ENCODE measurements around the gene TRPM2. TPM values are rescaled to one million over a fixed set of nuclear protein-coding genes. Genes with fewer than 3 reads are reported as not detected.

Gene TRPM2
- total and polyA plus RNA-seq, 2 of the 4 experiments (the other 2 are of a cell fraction): not detected

DNA sequence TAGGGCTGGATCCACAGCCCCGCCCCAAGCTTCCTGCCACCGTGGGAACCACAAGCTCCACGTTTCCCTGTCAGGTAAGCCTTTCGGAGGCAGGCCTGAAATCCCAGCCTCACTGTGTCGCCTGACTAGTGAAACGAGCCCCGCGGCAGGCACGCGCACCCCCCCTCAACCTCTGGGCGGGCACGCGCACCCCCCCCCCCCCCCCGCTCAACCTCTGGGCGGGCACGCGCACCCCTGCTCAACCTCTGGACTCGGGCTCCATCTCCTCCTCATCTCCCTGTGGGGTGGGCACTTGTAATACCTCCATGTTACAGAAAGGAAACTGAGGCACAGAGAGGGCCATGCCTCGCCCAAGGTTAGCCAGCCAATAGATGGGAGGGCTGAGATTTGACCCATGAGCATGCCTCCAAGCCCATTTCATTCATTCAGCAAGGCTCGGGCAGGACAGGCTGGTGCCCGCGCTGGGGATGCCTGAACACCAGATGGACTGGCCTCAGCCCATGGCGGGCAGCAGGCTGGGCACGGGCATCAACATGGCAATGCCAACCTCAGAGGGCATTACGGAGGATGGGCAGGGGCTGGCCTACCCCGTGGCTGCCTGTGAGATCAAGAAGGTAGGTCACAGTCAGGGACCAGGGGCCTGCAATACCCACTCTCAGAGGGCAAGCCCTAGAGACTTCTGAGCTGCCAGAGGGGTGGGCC, 18.9 kb upstream of the TRPM2 start:
- Histone ChIP-seq H3K27ac (ENCODE audit: insufficient read depth, low read length) (no peak overlapping the region), H3K9ac (ENCODE audit: low read depth, low read length) (no peak overlapping the region), H3K4ac (ENCODE audit: low read depth, low read length) (no peak overlapping the region), H3K4me2 (ENCODE audit: low read depth, low read length) (no peak overlapping the region), H3K56ac (ENCODE audit: extremely low read depth, insufficient read depth, low read length) (no peak overlapping the region), H4K91ac (ENCODE audit: insufficient read depth, low read depth, low read length) (no peak overlapping the region), H3K27me3 (ENCODE audit: control insufficient read depth, insufficient read depth, low read length) (no peaks in the 10 kb centered on the region), H3K9me3 (ENCODE audit: control insufficient read depth, insufficient read depth, low read length) (no peaks in the 10 kb centered on the region), H4K5ac (ENCODE audit: low read depth, low read length) (no peak overlapping the region), H3K23ac (ENCODE audit: low read depth, low read length) (no peak overlapping the region), H2BK5ac (ENCODE audit: low read depth, low read length, poor library complexity, severe bottlenecking) (no peak overlapping the region), H3K79me1 (ENCODE audit: low read depth in 1 of 2, low read length in 2 of 2) (peaks cover 0 to 8% of the 10 kb centered on the region in 2 experiments; a peak in 1 of 4 replicates), H3K18ac (ENCODE audit: low read depth, low read length) (no peak overlapping the region), H2AK9ac (replicated peaks; ENCODE audit: low read depth, low read length, poor library complexity) (peak overlapping the region; percentile 29), H4K20me1 (ENCODE audit: insufficient read depth, low read length) (peaks cover 6% of the 10 kb centered on the region), H2BK20ac (ENCODE audit: low read depth, low read length) (no peak overlapping the region), H3K9me1 (ENCODE audit: insufficient read depth, low read length) (peaks cover 4% of the 10 kb centered on the region; the same call in 1 of the 2 replicates), H2BK15ac (ENCODE audit: low read depth, low read length) (no peak overlapping the region), H3K4me3 (ENCODE audit: insufficient read depth, low read depth, low read length) (no peak overlapping the region), H4K8ac (ENCODE audit: low read depth in 2 of 2, low read length in 2 of 2) (no peak overlapping the region), H2BK120ac (ENCODE audit: low read depth, low read length) (no peak overlapping the region), H3K4me1 (ENCODE audit: control insufficient read depth, insufficient read depth, low read length) (peaks cover 4% of the 10 kb centered on the region), H3K36me3 (ENCODE audit: control insufficient read depth, insufficient read depth, low read length) (peaks cover 10% of the 10 kb centered on the region; the same call in 1 of the 2 replicates), H3K14ac (replicated peaks; ENCODE audit: low read depth, low read length) (no peak overlapping the region), H2AFZ (replicated peaks; ENCODE audit: low read length, poor library complexity) (no peak overlapping the region), H2AK5ac (ENCODE audit: low read depth, low read length) (no peak overlapping the region)
- BruUV-seq (replicated peaks): no TSS peak
- dilution Hi-C loops (cut with HindIII; ENCODE audit: low sequenced_read_pairs, unreplicated experiment) (no loop called here), in situ Hi-C loops (cut with MboI; ENCODE audit: low sequenced_read_pairs) (no loop called here), intact Hi-C loops (cut with micrococcal nuclease) (loop anchor here (10.0 kb wide), 1 partner anchor 150 kb away; no protein-coding TSS in a partner anchor)
- 88% methylated on average over 10 of the region's 26 CpGs; no CpG with 5 or more reads in 1 of the 2 experiments for WGBS, 2 experiments (ENCODE audit: extremely low coverage in 2 of 2, insufficient read length in 1 of 2)
- no peak for ATAC-seq (ENCODE audit: low read depth)
- no peak for DNase-seq
- ChIA-PET CTCF (interaction anchor here (0.6 kb wide), 1 partner anchor 30 kb away, joined by 3 read pairs; no protein-coding TSS in a partner anchor), POLR2A (ENCODE audit: unreplicated experiment) (no interaction called here)
- TF ChIP-seq MAZ (IDR thresholded peaks at IDR 0.05; ENCODE audit: borderline replicate concordance, low read depth, low read length): no peak
- no peak for TF ChIP-seq POLR2A (IDR thresholded peaks at IDR 0.05; ENCODE audit: low read depth, low read length)
- no peak for TF ChIP-seq RFX5 (IDR thresholded peaks at IDR 0.05; ENCODE audit: low read depth, low read length)
- TF ChIP-seq FOS (IDR thresholded peaks at IDR 0.05; ENCODE audit: low read depth, low read length): no peak
- no peak for TF ChIP-seq NFE2L2 (IDR thresholded peaks at IDR 0.05; ENCODE audit: low read depth, low read length)
- no peak for TF ChIP-seq CHD1 (IDR thresholded peaks at IDR 0.05; ENCODE audit: low read depth, low read length)
- TF ChIP-seq SMC3 (IDR thresholded peaks at IDR 0.05; ENCODE audit: low read depth, low read length): no peak
- TF ChIP-seq BHLHE40 (IDR thresholded peaks at IDR 0.05; ENCODE audit: low read depth, low read length): no peak
- TF ChIP-seq, protein P1, sequence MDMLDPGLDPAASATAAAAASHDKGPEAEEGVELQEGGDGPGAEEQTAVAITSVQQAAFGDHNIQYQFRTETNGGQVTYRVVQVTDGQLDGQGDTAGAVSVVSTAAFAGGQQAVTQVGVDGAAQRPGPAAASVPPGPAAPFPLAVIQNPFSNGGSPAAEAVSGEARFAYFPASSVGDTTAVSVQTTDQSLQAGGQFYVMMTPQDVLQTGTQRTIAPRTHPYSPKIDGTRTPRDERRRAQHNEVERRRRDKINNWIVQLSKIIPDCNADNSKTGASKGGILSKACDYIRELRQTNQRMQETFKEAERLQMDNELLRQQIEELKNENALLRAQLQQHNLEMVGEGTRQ (IDR thresholded peaks at IDR 0.05; ENCODE audit: low read depth, low read length): no peak
- no peak for TF ChIP-seq MAFK (IDR thresholded peaks at IDR 0.05; ENCODE audit: low read depth, low read length)
- TF ChIP-seq, protein P2, sequence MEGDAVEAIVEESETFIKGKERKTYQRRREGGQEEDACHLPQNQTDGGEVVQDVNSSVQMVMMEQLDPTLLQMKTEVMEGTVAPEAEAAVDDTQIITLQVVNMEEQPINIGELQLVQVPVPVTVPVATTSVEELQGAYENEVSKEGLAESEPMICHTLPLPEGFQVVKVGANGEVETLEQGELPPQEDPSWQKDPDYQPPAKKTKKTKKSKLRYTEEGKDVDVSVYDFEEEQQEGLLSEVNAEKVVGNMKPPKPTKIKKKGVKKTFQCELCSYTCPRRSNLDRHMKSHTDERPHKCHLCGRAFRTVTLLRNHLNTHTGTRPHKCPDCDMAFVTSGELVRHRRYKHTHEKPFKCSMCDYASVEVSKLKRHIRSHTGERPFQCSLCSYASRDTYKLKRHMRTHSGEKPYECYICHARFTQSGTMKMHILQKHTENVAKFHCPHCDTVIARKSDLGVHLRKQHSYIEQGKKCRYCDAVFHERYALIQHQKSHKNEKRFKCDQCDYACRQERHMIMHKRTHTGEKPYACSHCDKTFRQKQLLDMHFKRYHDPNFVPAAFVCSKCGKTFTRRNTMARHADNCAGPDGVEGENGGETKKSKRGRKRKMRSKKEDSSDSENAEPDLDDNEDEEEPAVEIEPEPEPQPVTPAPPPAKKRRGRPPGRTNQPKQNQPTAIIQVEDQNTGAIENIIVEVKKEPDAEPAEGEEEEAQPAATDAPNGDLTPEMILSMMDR (conservative IDR thresholded peaks at IDR 0.05; ENCODE audit: low read depth, low read length): no peak
- no peak for TF ChIP-seq RCOR1 (IDR thresholded peaks at IDR 0.05; ENCODE audit: insufficient replicate concordance, low read length)
- TF ChIP-seq, protein P3, sequence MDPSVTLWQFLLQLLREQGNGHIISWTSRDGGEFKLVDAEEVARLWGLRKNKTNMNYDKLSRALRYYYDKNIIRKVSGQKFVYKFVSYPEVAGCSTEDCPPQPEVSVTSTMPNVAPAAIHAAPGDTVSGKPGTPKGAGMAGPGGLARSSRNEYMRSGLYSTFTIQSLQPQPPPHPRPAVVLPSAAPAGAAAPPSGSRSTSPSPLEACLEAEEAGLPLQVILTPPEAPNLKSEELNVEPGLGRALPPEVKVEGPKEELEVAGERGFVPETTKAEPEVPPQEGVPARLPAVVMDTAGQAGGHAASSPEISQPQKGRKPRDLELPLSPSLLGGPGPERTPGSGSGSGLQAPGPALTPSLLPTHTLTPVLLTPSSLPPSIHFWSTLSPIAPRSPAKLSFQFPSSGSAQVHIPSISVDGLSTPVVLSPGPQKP (IDR thresholded peaks at IDR 0.05; ENCODE audit: borderline replicate concordance, low read depth, low read length): no peak
- TF ChIP-seq MXI1 (IDR thresholded peaks at IDR 0.05; ENCODE audit: borderline replicate concordance, low read depth, low read length): no peak

All from IMR-90 (cell line).